ENCODE measurements around the gene PEX5L.

PEX5L gene

GRCh38 chr3:179868715-179869114 is 168.0 kb downstream of the PEX5L start:
- no peak for DNase-seq (ENCODE audit: low read depth)
- H3K4me3 ChIP-seq (ENCODE audit: control insufficient read depth, low read depth, low read length): no peak overlapping the region
- no peak for TF ChIP-seq CTCF (conservative IDR thresholded peaks at IDR 0.05; ENCODE audit: control insufficient read depth, insufficient read depth, low read depth, low read length)

GRCh38 chr3:179867961-179868360 is 168.8 kb downstream of the PEX5L start:
- no peak for DNase-seq (ENCODE audit: low read depth)
- H3K4me3 ChIP-seq (ENCODE audit: control insufficient read depth, low read depth, low read length): no peak overlapping the region
- TF ChIP-seq CTCF (conservative IDR thresholded peaks at IDR 0.05; ENCODE audit: control insufficient read depth, insufficient read depth, low read depth, low read length): no peak

- no peak for DNase-seq (ENCODE audit: low read depth)
- H3K4me3 ChIP-seq (ENCODE audit: control insufficient read depth, low read depth, low read length): no peak overlapping the region
- TF ChIP-seq CTCF (conservative IDR thresholded peaks at IDR 0.05; ENCODE audit: control insufficient read depth, insufficient read depth, low read depth, low read length): no peak
Measured at GRCh38 chr3:179865861-179866505, 170.8 kb downstream of the PEX5L start.

GRCh38 chr3:179861953-179862352 is 174.8 kb downstream of the PEX5L start:
- H3K4me3 ChIP-seq (ENCODE audit: control insufficient read depth, low read depth, low read length): no peak overlapping the region
- DNase-seq (ENCODE audit: low read depth): no peak
- no peak for TF ChIP-seq CTCF (conservative IDR thresholded peaks at IDR 0.05; ENCODE audit: control insufficient read depth, insufficient read depth, low read depth, low read length)

GRCh38 chr3:179861292-179861691 is 175.4 kb downstream of the PEX5L start:
- DNase-seq (ENCODE audit: low read depth): no peak
- H3K4me3 ChIP-seq (ENCODE audit: control insufficient read depth, low read depth, low read length): no peak overlapping the region
- no peak for TF ChIP-seq CTCF (conservative IDR thresholded peaks at IDR 0.05; ENCODE audit: control insufficient read depth, insufficient read depth, low read depth, low read length)

- no peak overlapping the region for H3K4me3 ChIP-seq (ENCODE audit: control insufficient read depth, low read depth, low read length)
- DNase-seq (ENCODE audit: low read depth): no peak
- TF ChIP-seq CTCF (conservative IDR thresholded peaks at IDR 0.05; ENCODE audit: control insufficient read depth, insufficient read depth, low read depth, low read length): no peak
Measured at GRCh38 chr3:179860275-179861107, 176.2 kb downstream of the PEX5L start.
